ENCODE results near the gene AP1S1. TPM values are rescaled to one million over a fixed set of nuclear protein-coding genes. Genes with fewer than 3 reads are reported as not detected.
"Not testable (repeated sequence)": the region's sequence is repeated elsewhere in the genome, so short reads cannot be mapped to it uniquely, and the experiment has no call there.

Gene AP1S1
- 41.1 and 42.3 TPM in 2 replicates for total RNA-seq

- intact Hi-C loops (cut with micrococcal nuclease): loop anchor here (1.0 to 5.0 kb wide), 11 partner anchors 10 to 265 kb away; partner anchors contain the start of genes IFT22, TRIM56, UFSP1 and VGF
Measured at GRCh38 chr7:101153969-101154692, at the start of gene AP1S1. Gene AP1S1 (plus strand): TSS chr7:101154476. CDS start chr7:101154515, 39 bp downstream.

DNA sequence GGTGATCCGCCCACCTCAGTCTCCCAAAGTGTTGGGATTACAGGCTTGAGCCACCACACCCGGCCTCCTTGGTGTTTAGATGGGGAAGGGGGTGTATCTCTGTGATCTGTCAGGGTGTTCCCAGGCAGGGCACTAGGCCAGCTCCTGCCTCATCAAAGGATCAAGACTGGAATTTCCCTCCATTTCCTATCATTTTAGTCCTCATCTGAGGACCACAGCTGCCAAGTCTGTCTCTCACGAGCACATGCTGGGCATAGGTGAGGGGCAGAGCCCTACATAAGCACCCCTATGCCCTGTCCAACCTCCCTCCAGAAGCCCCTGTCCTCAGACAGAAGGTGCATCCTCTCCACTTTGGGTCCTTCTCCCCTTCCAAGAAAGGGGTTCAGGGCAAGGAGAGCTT, 49.5 kb upstream of the AP1S1 start:
- intact Hi-C loops (cut with micrococcal nuclease): no loop called here

GRCh38 chr7:101105248-101105647, 49.0 kb upstream of the AP1S1 start:
- intact Hi-C loops (cut with micrococcal nuclease): not testable (repeated sequence)

DNA sequence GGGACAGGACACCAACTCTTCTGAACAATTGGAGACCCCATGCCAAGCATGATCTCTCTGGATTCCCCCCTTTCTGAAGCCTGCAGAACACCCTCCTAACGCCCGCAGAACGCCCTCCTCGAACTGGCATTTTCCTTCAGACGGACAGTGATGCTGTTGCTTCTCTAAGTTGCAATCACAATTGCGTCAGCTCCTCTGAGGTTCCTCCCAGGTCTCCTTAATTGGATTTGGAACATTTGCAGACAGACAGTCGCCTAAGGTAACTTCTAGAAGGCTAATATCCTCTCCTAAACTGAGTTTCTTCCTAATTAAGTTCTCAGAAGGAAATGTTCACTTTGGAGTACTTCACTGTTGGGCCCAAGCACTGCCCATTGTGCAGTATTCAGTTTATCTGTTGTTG, 47.9 kb upstream of the AP1S1 start:
- intact Hi-C loops (cut with micrococcal nuclease): no loop called here

DNA sequence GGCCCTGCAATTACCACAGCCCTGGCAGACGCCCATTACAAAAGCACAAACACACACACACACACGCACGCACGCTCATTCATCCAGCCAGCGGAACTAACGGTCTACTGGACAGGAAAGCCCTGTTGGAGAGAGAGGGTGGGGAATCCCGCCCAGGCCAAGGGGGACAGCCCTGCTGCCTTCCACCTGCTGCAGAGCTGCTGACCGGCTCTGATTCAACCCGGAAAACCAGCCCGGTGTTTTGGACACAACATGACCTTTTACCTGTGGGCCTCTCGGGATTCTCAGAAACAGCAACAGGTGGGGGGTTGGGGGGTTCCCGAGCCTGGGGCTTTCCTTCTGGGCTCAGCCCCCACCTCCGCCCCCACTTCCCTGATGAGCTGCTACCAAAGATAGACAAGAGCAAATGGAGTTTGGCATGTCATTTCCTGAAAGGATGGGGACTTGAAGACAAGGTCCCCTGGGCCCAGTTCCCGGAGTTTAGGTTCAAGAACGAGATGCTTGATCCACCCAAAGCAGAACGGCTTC, 45.9 kb upstream of the AP1S1 start:
- intact Hi-C loops (cut with micrococcal nuclease): no loop called here

DNA sequence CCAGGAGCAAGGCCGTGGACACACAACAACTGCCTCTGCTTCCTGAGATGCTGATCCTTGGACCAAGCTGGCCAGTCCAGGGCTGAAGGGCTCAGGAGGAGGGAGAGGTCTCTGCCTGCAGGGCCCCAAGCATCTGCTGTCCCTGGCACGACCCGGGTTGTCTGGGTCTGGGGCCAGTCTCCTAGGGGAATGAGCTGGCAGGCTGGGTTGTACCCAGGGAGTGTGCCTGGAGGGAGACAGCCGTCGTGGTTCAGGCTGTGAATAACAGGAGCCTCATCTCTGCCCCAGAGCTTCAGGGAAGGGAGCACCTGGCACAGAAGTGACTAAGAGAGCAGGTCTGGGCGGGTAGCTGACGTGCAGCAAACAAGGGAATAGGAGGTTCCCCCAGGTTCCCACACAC, 45.3 kb upstream of the AP1S1 start:
- intact Hi-C loops (cut with micrococcal nuclease): no loop called here

- intact Hi-C loops (cut with micrococcal nuclease): no loop called here
Measured at GRCh38 chr7:101109368-101109767, 44.9 kb upstream of the AP1S1 start.

DNA sequence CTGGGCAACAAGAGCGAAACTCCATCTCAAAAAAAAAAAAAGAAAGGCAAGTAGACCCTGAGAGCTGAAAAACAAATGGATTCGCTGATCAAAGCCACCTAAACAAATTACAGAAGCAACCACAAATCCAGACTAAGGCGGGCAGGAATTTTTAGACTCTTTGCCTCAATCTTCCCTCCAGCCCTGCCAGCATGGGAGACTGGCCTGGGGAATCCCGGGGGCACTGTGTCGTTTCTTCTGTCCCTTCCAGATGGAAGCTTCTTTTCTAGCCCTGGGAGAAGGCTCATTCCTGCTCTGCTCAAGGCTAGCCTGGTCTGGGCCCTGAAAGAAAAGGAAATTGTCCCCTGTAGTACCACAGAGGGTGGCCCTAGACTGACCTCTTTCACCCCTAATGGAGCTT, 43.0 kb upstream of the AP1S1 start:
- intact Hi-C loops (cut with micrococcal nuclease): no loop called here

- intact Hi-C loops (cut with micrococcal nuclease): no loop called here
Measured at GRCh38 chr7:101112233-101112632, 42.0 kb upstream of the AP1S1 start.

DNA sequence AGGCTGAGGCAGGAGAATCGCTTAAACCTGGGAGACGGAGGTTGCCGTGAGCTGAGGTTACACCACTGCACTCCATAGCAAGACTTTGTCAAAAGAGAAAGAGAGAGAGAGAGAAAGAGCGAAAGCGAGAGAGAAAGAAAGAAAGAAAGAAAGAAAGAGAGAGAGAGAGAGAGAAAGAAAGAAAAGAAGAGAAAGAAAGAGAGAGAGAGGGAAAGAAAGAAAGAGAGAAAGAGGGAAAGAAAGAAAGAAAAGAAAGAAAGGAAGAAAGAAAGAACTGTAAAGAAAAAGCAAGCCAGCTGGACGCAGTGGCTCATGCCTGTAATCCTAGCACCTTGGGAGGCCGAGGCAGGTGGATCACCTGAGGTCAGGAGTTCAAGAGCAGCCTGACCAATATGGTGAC, 41.1 kb upstream of the AP1S1 start:
- intact Hi-C loops (cut with micrococcal nuclease): not testable (repeated sequence)

- intact Hi-C loops (cut with micrococcal nuclease): no loop called here
Measured at GRCh38 chr7:101113836-101114235, 40.4 kb upstream of the AP1S1 start.

DNA sequence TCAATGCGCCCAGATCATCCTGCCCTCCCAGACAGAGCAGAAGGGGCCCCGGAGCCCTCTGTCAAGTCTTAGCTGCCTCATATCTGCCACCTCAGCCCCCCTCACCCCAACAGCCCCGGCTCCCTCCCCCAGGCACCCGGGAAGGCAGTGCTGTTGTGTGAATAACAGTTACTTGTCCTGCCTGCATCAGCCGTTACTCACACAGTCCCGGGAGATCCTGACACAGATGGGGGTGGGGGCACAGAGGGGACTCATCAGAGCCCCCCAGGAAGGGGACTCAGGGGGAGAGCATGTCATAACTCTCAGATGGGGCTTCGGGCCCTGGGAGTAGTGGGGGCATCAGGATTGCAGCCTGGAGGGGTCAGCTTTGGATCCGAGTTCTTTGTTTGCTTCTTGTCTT, 39.8 kb upstream of the AP1S1 start:
- intact Hi-C loops (cut with micrococcal nuclease): no loop called here

DNA sequence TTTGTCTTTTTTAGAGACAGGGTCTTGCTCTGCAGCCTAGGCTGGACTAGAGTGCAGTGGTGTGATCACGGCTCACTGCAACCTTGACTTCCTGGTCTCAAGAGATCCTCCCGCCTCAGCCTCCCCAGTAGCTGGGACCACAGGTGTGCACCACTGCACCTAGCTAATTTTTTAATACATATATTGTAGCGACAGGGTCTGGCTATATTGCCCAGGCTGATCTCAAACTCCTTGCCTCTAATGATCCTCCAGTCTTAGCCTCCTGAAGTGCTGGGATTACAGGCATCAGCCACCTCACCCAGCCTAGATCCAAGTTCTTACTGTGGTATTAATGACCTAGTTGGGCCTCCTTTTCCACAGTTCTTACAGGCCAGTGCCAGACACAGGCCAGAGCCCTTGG, 39.1 kb upstream of the AP1S1 start:
- intact Hi-C loops (cut with micrococcal nuclease): no loop called here

GRCh38 chr7:101116898-101117297, 37.4 kb upstream of the AP1S1 start:
- intact Hi-C loops (cut with micrococcal nuclease): no loop called here

- intact Hi-C loops (cut with micrococcal nuclease): no loop called here
Measured at GRCh38 chr7:101118856-101119255, 35.4 kb upstream of the AP1S1 start.

DNA sequence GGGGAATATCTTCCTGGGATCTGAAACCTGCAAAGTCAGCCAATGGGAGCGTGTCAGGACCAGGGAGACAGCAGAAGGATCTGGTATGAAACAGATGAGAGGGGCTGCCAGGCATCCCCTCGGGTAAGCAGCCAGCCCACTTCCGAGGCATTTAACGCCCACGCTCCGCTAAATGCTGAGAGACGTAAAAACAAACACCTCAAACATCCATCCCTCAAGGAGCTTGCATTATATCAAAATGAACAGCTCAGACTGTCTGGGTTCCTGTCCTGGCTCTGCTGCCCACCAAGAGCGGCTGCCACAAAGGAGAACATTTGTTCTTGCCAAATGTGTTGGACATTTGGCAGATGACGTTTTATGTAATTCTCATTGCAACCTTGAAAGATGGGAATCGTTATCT, 34.4 kb upstream of the AP1S1 start:
- intact Hi-C loops (cut with micrococcal nuclease): no loop called here

- intact Hi-C loops (cut with micrococcal nuclease): no loop called here
Measured at GRCh38 chr7:101120315-101120714, 34.0 kb upstream of the AP1S1 start.

DNA sequence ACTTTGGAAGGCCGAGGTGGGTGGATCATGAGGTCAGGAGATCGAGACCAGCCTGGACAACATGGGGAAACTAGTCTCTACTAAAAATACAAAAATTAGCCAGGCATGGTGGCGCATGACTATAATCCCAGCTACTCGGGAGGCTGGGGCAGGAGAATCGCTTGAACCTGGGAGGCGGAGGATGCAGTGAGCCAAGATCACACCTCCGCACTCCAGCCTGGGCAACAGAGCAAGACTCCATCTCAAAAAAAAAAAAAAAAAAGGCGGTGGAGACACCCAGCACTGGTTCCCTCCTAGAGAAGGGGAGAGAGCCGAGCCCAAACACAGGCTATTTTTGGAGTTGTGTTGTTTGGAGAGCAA, 32.7 kb upstream of the AP1S1 start:
- intact Hi-C loops (cut with micrococcal nuclease): not testable (repeated sequence)

DNA sequence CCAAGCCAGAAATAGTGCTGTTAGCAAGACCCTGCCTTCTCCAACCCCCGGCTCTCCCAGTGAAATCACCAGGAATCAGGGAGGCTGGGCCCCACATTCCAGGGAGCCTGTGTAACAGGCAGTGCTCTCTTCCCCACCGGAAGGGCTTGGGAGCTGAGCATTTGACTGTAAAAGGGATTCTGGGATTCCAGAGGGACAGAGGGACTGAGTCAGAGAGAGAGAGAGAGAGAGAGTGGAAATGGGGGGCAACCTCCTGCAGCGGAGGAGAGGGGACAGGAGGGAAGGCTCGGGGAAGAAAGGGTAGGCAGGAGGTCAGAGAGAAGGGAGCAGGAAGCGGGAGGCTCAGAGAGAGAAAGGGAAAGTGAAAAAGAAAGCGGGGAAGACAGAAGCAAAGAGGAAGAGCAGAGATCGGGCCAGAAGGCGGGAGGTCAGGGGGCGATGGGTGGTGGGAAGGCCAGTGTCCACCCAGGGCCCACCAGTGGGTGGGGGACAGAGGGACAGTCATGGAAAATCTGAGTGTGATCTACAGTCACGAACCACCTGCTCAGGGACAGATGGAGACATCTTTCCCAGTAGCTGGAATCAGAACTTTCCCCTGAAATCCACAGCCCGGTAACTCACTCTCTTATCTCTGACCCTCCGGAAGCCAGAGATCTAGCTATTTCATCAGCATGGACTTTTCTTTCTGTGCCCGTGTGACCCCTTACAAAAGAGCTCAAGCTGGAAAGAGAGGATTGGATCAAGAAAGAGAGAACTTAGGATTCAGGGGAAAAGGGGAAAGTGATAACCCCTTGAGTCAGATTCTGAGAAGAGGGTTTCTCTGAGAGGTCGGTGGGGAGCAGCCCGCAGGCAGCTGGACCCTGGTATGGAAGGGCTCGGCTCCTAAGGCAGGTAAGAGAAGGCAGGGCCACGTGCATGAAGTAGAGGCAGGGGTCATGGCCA, 32.0 kb upstream of the AP1S1 start:
- intact Hi-C loops (cut with micrococcal nuclease): no loop called here

- intact Hi-C loops (cut with micrococcal nuclease): no loop called here
Measured at GRCh38 chr7:101122933-101123702, 31.2 kb upstream of the AP1S1 start.

GRCh38 chr7:101123703-101124068, 30.6 kb upstream of the AP1S1 start:
- intact Hi-C loops (cut with micrococcal nuclease): loop anchor here (1.0 kb wide), 1 partner anchor 38 kb away; the partner anchor contains the start of gene TRIM56

Data from T-helper 1 cell treated with Interleukin-12 subunit alpha and Interleukin-12 subunit beta and Interleukin-4 antibody, amounts not matched to agents 30 ng/mL and 1 ng/mL, for 36 hours (primary cell).